Measurements from ENCODE around the gene UHRF1. TPM values are rescaled to one million over a fixed set of nuclear protein-coding genes. Genes with fewer than 3 reads are reported as not detected.

The UHRF1 gene
- total and polyA plus RNA-seq, 2 of the 13 experiments (the other 11 are each of a cell fraction or from before 2014, with no cell fraction given) = 6.8 to 78.4 TPM

- no peak; the same call in 1 of the 2 replicates for TF ChIP-seq HNF1B (CRISPR knock-in tag; IDR thresholded peaks at IDR 0.05)
- TF ChIP-seq ZSCAN30 (CRISPR knock-in tag; IDR thresholded peaks at IDR 0.05) = no peak
- TF ChIP-seq RFX3 (CRISPR knock-in tag; IDR thresholded peaks at IDR 0.05) = no peak
- 0 out of 2 replicates have a peak, but pooled peaks have one; percentile 26 for TF ChIP-seq ZNF614 (CRISPR knock-in tag; IDR thresholded peaks at IDR 0.05; ENCODE audit: borderline replicate concordance)
- no peak for TF ChIP-seq ZNF775 (CRISPR knock-in tag; IDR thresholded peaks at IDR 0.05; ENCODE audit: borderline replicate concordance)
- TF ChIP-seq, protein P1, sequence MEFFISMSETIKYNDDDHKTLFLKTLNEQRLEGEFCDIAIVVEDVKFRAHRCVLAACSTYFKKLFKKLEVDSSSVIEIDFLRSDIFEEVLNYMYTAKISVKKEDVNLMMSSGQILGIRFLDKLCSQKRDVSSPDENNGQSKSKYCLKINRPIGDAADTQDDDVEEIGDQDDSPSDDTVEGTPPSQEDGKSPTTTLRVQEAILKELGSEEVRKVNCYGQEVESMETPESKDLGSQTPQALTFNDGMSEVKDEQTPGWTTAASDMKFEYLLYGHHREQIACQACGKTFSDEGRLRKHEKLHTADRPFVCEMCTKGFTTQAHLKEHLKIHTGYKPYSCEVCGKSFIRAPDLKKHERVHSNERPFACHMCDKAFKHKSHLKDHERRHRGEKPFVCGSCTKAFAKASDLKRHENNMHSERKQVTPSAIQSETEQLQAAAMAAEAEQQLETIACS (CRISPR knock-in tag; IDR thresholded peaks at IDR 0.05) = no peak
- no peak for TF ChIP-seq KLF11 (CRISPR knock-in tag; IDR thresholded peaks at IDR 0.05)
- no peak for TF ChIP-seq CREBL2 (CRISPR knock-in tag; IDR thresholded peaks at IDR 0.05; ENCODE audit: borderline replicate concordance)
- no peak; the same call in 1 of the 2 replicates for TF ChIP-seq FOSL1 (CRISPR knock-in tag; IDR thresholded peaks at IDR 0.05; ENCODE audit: borderline replicate concordance)
- no peak for TF ChIP-seq NFE2 (CRISPR knock-in tag; IDR thresholded peaks at IDR 0.05)
- no peak for TF ChIP-seq MED8 (CRISPR knock-in tag; IDR thresholded peaks at IDR 0.05; ENCODE audit: insufficient replicate concordance)
- TF ChIP-seq CAMTA2 (CRISPR knock-in tag; IDR thresholded peaks at IDR 0.05; ENCODE audit: borderline replicate concordance) = no peak
- TF ChIP-seq IRF2 (CRISPR knock-in tag; IDR thresholded peaks at IDR 0.05) = 0 out of 2 replicates have a peak, but pooled peaks have one; percentile 24
- no peak for TF ChIP-seq ZNF792 (CRISPR knock-in tag; IDR thresholded peaks at IDR 0.05)
- TF ChIP-seq MIER3 (CRISPR knock-in tag; IDR thresholded peaks at IDR 0.05; ENCODE audit: borderline replicate concordance) = 0 out of 2 replicates have a peak, but pooled peaks have one; percentile 27
- TF ChIP-seq SAFB2 (CRISPR knock-in tag; IDR thresholded peaks at IDR 0.05; ENCODE audit: borderline replicate concordance, low read depth) = no peak
- no peak for TF ChIP-seq GATA4 (IDR thresholded peaks at IDR 0.05; ENCODE audit: borderline replicate concordance, low read depth)
- TF ChIP-seq PHF20 (CRISPR knock-in tag; IDR thresholded peaks at IDR 0.05) = no peak
- TF ChIP-seq, protein P2, sequence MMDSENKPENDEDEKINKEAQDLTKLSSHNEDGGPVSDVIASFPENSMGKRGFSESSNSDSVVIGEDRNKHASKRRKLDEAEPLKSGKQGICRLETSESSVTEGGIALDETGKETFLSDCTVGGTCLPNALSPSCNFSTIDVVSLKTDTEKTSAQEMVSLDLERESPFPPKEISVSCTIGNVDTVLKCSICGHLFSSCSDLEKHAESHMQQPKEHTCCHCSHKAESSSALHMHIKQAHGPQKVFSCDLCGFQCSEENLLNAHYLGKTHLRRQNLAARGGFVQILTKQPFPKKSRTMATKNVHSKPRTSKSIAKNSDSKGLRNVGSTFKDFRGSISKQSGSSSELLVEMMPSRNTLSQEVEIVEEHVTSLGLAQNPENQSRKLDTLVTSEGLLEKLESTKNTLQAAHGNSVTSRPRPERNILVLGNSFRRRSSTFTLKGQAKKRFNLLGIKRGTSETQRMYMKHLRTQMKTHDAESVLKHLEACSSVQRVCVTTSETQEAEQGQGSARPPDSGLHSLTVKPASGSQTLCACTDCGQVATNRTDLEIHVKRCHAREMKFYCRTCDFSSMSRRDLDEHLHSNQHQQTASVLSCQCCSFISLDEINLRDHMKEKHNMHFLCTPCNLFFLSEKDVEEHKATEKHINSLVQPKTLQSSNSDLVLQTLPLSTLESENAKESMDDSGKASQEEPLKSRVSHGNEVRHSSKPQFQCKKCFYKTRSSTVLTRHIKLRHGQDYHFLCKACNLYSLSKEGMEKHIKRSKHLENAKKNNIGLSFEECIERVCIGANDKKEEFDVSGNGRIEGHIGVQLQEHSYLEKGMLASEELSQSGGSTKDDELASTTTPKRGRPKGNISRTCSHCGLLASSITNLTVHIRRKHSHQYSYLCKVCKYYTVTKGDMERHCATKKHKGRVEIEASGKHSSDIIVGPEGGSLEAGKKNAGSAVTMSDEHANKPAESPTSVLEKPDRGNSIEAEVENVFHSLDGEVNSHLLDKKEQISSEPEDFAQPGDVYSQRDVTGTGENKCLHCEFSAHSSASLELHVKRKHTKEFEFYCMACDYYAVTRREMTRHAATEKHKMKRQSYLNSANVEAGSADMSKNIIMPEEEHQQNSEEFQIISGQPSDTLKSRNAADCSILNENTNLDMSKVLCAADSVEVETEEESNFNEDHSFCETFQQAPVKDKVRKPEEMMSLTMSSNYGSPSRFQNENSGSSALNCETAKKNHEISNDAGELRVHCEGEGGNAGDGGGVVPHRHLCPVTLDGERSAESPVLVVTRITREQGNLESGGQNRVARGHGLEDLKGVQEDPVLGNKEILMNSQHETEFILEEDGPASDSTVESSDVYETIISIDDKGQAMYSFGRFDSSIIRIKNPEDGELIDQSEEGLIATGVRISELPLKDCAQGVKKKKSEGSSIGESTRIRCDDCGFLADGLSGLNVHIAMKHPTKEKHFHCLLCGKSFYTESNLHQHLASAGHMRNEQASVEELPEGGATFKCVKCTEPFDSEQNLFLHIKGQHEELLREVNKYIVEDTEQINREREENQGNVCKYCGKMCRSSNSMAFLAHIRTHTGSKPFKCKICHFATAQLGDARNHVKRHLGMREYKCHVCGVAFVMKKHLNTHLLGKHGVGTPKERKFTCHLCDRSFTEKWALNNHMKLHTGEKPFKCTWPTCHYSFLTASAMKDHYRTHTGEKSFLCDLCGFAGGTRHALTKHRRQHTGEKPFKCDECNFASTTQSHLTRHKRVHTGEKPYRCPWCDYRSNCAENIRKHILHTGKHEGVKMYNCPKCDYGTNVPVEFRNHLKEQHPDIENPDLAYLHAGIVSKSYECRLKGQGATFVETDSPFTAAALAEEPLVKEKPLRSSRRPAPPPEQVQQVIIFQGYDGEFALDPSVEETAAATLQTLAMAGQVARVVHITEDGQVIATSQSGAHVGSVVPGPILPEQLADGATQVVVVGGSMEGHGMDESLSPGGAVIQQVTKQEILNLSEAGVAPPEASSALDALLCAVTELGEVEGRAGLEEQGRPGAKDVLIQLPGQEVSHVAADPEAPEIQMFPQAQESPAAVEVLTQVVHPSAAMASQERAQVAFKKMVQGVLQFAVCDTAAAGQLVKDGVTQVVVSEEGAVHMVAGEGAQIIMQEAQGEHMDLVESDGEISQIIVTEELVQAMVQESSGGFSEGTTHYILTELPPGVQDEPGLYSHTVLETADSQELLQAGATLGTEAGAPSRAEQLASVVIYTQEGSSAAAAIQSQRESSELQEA (CRISPR knock-in tag; IDR thresholded peaks at IDR 0.05; ENCODE audit: not compliant biosample characterization) = peak; percentile 23
Observed at GRCh38 chr19:4867534-4868285, 41.6 kb upstream of the UHRF1 start, which contains the start of gene PLIN3 (continued).
